Measurements from ENCODE around the gene SNX9. TPM values are rescaled to one million over a fixed set of nuclear protein-coding genes. Genes with fewer than 3 reads are reported as not detected.

SNX9 gene
- total RNA-seq, 1 experiment from 2014 or later, result 16.6 TPM

- H3K4me3 Mint-ChIP-seq (ENCODE audit: low read depth, unreplicated experiment), result no peak overlapping the region
- CTCF ChIA-PET, result no interaction called here
- no peak overlapping the region for H3K27ac Mint-ChIP-seq (ENCODE audit: unreplicated experiment)
- intact Hi-C loops (cut with micrococcal nuclease; ENCODE audit: unreplicated experiment), result no loop called here
- no peaks in the 10 kb centered on the region for H3K27me3 Mint-ChIP-seq (ENCODE audit: unreplicated experiment)
- peaks cover 7% of the 10 kb centered on the region for H3K4me1 Mint-ChIP-seq (ENCODE audit: low read depth, unreplicated experiment)
- H3K36me3 Mint-ChIP-seq (ENCODE audit: insufficient read depth, unreplicated experiment), result peaks cover 8% of the 10 kb centered on the region
- BruUV-seq (replicated peaks), result no TSS peak
- H3K9me3 Mint-ChIP-seq (ENCODE audit: low read depth, unreplicated experiment), result no peaks in the 10 kb centered on the region
- no peak for DNase-seq
- no peak for TF ChIP-seq CTCF (IDR thresholded peaks at IDR 0.05; ENCODE audit: unreplicated experiment)
Observed at GRCh38 chr6:157904999-157905398, 82.0 kb downstream of the SNX9 start.

GRCh38 chr6:157905590-157906342, 82.7 kb downstream of the SNX9 start:
- intact Hi-C loops (cut with micrococcal nuclease; ENCODE audit: unreplicated experiment), result no loop called here
- TF ChIP-seq CTCF (IDR thresholded peaks at IDR 0.05; ENCODE audit: unreplicated experiment), result no peak
- Mint-ChIP-seq H3K9me3 (ENCODE audit: low read depth, unreplicated experiment) (no peaks in the 10 kb centered on the region), H3K36me3 (ENCODE audit: insufficient read depth, unreplicated experiment) (peaks cover 3% of the 10 kb centered on the region), H3K4me1 (ENCODE audit: low read depth, unreplicated experiment) (no peaks in the 10 kb centered on the region), H3K4me3 (ENCODE audit: low read depth, unreplicated experiment) (no peak overlapping the region), H3K27me3 (ENCODE audit: unreplicated experiment) (no peaks in the 10 kb centered on the region), H3K27ac (ENCODE audit: unreplicated experiment) (no peak overlapping the region)
- CTCF ChIA-PET, result no interaction called here
- DNase-seq, result no peak
- no TSS peak for BruUV-seq (replicated peaks)

GRCh38 chr6:157906537-157907061, 83.6 kb downstream of the SNX9 start:
- Mint-ChIP-seq H3K9me3 (ENCODE audit: low read depth, unreplicated experiment) (no peaks in the 10 kb centered on the region), H3K27me3 (ENCODE audit: unreplicated experiment) (no peaks in the 10 kb centered on the region), H3K27ac (ENCODE audit: unreplicated experiment) (no peak overlapping the region), H3K4me3 (ENCODE audit: low read depth, unreplicated experiment) (no peak overlapping the region), H3K4me1 (ENCODE audit: low read depth, unreplicated experiment) (no peaks in the 10 kb centered on the region), H3K36me3 (ENCODE audit: insufficient read depth, unreplicated experiment) (peaks cover 3% of the 10 kb centered on the region)
- CTCF ChIA-PET, result no interaction called here
- intact Hi-C loops (cut with micrococcal nuclease; ENCODE audit: unreplicated experiment), result no loop called here
- DNase-seq, result no peak
- BruUV-seq (replicated peaks), result no TSS peak
- no peak for TF ChIP-seq CTCF (IDR thresholded peaks at IDR 0.05; ENCODE audit: unreplicated experiment)

GRCh38 chr6:157907651-157908050, 84.6 kb downstream of the SNX9 start:
- no peaks in the 10 kb centered on the region for H3K27me3 Mint-ChIP-seq (ENCODE audit: unreplicated experiment)
- no peaks in the 10 kb centered on the region for H3K9me3 Mint-ChIP-seq (ENCODE audit: low read depth, unreplicated experiment)
- H3K4me3 Mint-ChIP-seq (ENCODE audit: low read depth, unreplicated experiment), result no peak overlapping the region
- intact Hi-C loops (cut with micrococcal nuclease; ENCODE audit: unreplicated experiment), result no loop called here
- DNase-seq, result no peak
- peaks cover 3% of the 10 kb centered on the region for H3K36me3 Mint-ChIP-seq (ENCODE audit: insufficient read depth, unreplicated experiment)
- H3K27ac Mint-ChIP-seq (ENCODE audit: unreplicated experiment), result no peak overlapping the region
- H3K4me1 Mint-ChIP-seq (ENCODE audit: low read depth, unreplicated experiment), result no peaks in the 10 kb centered on the region
- BruUV-seq (replicated peaks), result no TSS peak
- TF ChIP-seq CTCF (IDR thresholded peaks at IDR 0.05; ENCODE audit: unreplicated experiment), result no peak
- CTCF ChIA-PET, result no interaction called here
